HG03378 (cell line): ENCODE results near the gene PRODH2.
"Not testable (repeated sequence)": the region's sequence is repeated elsewhere in the genome, so short reads cannot be mapped to it uniquely, and the experiment has no call there.

ENCODE experiments used
- ATAC-seq: cut with Tn5 transposase; IDR thresholded peaks from one replicate; pipeline ENCODE4 v1.9.1; 2021; ENCODE audit warnings: mild to moderate bottlenecking, moderate library complexity; ENCODE audit not compliant: unreplicated experiment

PRODH2 gene

GRCh38 chr19:35796645-35797542 lies 15.8 kb downstream of the PRODH2 start:
- ATAC-seq, result no peak

GRCh38 chr19:35795564-35795963 lies 17.1 kb downstream of the PRODH2 start:
- not testable (repeated sequence) for ATAC-seq

DNA sequence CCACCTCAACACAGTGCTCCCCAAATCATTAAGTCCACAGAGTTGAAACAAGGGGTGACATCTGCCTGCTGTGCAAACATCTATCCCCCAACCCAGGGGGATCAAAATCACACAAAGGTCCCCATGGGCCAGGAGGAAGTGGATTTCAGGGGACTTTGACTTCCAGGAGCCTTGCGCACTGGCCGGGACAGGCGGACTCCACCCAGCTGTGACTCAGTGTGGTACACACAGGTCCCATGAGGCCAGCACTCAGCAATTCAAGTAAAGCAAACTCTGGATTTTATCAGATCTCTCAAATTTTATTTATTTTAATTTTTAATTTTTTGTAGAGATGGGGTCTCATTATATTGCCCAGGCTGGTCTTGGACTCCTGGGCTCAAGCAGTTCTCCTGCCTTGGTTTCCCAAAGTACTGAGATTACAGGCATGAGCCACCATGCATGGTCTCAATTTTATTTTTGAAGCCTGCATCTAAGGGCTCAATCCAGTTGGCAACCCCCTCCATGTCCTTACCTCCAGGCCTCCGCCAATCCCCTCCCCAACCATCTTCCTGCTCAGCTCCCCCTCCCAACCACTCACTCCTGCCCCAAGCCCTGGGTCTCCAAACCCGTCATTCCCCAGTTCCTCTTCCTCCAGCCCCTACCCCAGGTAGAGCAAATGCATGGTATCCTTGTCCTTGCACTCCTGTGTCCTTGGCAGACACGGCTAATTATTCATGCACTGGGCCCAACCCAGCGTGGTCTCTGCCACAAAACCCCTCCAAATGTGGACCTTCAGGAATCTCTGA lies 19.1 kb downstream of the PRODH2 start:
- ATAC-seq, result no peak

GRCh38 chr19:35792888-35793287 lies 19.8 kb downstream of the PRODH2 start:
- no peak for ATAC-seq

- ATAC-seq, result no peak
Observed at GRCh38 chr19:35792312-35792711, 20.3 kb downstream of the PRODH2 start.

GRCh38 chr19:35791814-35792279 lies 20.8 kb downstream of the PRODH2 start:
- ATAC-seq, result no peak

GRCh38 chr19:35790981-35791813 lies 21.4 kb downstream of the PRODH2 start:
- ATAC-seq, result no peak

- ATAC-seq, result no peak
Observed at GRCh38 chr19:35789978-35790944, 22.4 kb downstream of the PRODH2 start.

DNA sequence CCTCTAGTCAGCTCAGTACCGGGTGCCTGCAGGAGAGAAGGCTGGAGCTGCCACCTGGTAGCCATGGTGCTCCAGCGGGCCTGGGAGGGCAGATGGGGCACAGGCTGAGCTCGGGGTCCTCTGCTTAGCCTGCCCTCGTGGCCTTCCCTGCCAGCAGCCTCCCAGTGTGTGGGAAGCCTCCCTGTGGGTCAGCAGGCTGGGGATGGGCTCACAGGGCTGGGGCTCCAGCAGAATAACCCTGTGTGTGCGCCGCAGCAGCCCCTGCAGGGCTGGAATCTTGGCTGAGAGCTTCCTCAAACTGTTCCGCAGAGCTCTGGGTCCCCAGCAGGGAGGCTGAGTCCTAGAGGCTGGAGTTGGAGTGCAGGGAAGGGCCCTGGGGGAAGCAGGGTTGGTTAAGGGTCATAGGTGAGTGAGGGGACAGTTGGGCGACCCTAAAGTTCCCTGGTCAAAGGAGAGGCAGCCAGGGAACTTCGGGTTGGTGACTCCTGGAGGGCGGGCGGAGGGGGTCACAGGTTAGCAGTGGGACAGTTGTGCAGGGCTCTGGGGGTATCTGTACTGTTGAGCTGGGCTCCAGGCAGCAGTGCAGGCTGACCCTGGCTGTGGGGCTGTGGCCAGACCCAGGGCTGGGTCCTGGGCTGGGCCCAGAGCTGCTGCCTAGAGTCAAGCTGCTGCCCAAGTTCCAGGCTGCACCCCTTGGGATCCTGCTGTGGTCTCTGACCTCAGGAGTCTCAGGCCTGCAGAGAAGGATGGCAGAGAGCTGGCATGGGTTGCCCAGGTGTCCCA lies 23.3 kb downstream of the PRODH2 start:
- no peak for ATAC-seq

GRCh38 chr19:35788205-35788960 lies 24.3 kb downstream of the PRODH2 start:
- ATAC-seq, result no peak

- ATAC-seq, result no peak
Observed at GRCh38 chr19:35787227-35787799, 25.3 kb downstream of the PRODH2 start.

DNA sequence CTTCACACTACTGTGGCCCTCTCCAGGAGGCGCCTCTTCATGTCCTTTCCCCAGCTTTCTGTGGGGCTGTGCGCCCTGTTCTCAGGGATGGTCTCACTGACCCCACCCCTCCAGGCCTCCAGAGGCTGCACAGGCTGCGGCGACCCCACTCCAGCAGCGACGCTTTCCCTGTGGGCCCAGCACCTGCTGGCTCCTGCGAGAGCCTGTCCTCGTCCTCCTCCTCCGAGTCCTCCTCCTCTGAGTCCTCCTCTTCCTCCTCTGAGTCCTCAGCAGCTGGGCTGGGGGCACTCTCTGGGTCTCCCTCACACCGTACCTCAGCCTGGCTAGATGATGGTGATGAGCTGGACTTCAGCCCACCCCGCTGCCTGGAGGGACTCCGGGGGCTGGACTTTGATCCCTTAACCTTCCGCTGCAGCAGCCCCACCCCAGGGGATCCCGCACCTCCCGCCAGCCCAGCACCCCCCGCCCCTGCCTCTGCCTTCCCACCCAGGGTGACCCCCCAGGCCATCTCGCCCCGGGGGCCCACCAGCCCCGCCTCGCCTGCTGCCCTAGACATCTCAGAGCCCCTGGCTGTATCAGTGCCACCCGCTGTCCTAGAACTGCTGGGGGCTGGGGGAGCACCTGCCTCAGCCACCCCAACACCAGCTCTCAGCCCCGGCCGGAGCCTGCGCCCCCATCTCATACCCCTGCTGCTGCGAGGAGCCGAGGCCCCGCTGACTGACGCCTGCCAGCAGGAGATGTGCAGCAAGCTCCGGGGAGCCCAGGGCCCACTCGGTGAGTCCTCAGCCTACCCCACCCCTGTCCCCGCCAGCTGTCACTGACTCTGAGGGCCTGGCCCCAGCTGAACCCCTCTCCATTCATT lies 26.1 kb downstream of the PRODH2 start:
- no peak for ATAC-seq

GRCh38 chr19:35785339-35785627 lies 27.4 kb downstream of the PRODH2 start:
- ATAC-seq, result no peak

- no peak for ATAC-seq
Observed at GRCh38 chr19:35784503-35785338, 27.9 kb downstream of the PRODH2 start.

DNA sequence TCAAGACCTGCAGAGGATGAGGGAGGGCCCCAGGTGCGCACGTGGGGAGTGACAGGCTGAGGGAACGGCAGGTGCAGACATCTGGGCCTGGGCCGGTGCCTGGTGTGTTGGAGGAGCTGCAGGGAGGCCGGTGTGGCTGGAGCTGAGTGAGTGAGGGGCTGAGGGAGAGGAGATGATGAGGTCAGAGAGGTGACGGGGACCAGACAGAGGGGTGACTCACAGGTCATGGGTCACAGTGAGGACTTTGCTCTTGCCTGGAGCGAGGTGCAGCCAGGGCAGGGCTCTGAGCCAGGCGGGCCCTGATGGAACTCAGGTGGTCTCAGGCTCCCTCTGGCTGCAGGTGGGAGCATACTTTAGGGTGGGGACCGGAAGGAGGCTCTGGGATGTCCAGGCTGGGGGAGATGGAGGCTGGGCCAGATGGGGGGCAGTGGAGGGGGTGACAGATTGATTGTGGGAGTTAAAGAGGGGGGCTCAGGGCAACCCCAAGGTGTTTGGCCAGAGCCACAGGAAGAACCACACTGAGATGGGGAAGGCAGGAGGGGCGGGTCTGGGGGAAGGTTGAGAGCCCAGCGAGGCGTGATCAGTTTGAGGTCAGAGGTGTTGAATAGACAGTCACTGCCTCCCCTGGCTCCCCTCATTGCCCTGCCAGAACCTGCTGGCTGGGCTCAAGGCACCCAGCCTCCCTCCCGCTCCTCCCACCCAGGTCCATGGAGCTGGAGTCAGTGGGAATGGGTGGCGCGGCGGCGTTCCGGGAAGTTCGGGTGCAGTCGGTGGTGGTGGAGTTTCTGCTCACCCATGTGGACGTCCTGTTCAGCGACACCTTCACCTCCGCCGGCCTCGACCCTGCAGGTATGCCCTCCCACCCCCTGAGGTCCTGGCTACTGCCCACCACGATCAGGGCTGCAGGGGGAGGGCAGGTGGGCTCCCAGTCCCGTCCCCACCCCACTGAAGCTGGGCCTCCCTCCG lies 28.9 kb downstream of the PRODH2 start:
- no peak for ATAC-seq
